ENCODE results near the gene DMD. TPM values are rescaled to one million over a fixed set of nuclear protein-coding genes. Genes with fewer than 3 reads are reported as not detected.
"Not testable (repeated sequence)": the region's sequence is repeated elsewhere in the genome, so short reads cannot be mapped to it uniquely, and the experiment has no call there.

Gene DMD
- total RNA-seq, 1 donor from 2014 or later = 116 TPM

DNA sequence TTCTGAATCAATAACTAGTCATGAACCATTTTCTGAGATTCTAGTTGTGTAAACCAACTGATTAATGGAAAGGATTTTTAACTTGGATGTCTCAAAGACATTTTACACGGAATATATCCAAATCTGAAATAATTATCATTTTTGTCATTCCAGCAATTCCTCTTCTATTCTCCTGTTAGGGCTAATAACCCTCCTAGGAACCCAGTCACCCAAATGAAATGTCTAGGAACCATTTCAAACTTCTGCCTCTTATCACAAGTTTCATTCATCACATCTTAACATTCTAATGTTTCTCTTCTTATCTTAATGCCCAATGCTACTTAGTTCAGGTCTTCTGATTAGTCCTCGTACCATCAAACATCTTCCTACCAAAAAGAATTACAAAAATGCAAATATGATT is 639.8 kb downstream of the DMD start:
- ATAC-seq (no peak), DNase-seq (ENCODE audit: missing footprints) (no peak)
- intact Hi-C loops (cut with DNase I) = no loop called here

- no peak for ATAC-seq
- intact Hi-C loops (cut with DNase I) = no loop called here
- DNase-seq (ENCODE audit: missing footprints) = no peak
Observed at GRCh38 chrX:32562261-32562660, 649.1 kb downstream of the DMD start.

GRCh38 chrX:32545101-32545500 is 666.2 kb downstream of the DMD start:
- ATAC-seq (peak; percentile 72), DNase-seq (ENCODE audit: missing footprints) (no peak)
- intact Hi-C loops (cut with DNase I) = no loop called here

- intact Hi-C loops (cut with DNase I) = no loop called here
- DNase-seq (ENCODE audit: missing footprints) (no peak), ATAC-seq (peak; percentile 28)
Observed at GRCh38 chrX:32538554-32538953, 672.8 kb downstream of the DMD start.

DNA sequence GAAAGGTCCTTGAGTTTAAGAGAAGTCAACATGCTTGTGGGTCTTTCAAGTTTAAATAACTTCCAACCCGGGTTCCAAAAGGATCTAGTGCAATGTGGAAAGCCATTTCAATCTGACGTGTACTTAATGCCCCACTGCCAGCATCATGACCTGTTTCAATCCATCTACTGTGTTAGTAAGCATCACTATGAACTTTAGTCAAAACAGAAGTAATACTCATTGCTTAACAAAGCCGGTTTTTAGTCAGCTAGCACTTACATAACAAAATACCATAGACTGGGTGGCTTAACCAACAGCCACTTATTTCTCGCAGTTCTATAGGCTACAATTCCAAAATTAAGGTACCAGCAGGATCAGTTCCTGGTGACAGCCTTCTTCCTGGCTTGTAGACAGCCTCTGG is 677.5 kb downstream of the DMD start:
- intact Hi-C loops (cut with DNase I) = loop anchor here (5.0 kb wide), 1 partner anchor 803 kb away; no protein-coding TSS in a partner anchor

DNA sequence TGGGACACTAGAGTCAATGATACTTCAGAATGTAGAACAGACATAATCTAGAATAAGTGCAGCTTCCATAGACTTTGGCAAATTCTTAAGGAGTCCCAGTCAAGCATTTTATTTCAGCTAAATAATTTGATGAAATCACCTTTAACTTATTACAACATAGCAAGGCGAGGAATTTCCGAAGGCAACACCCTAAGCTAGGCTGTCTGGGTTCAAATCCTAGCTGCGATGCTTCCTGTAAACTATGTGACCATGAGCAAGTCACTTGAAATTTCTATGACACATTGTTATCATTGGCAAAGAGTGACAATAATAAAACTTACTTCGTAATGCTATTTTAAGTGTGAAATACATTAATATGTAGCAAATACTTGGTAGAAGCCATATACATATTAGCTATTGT is 679.1 kb downstream of the DMD start:
- DNase-seq (ENCODE audit: missing footprints) (no peak), ATAC-seq (no peak)
- intact Hi-C loops (cut with DNase I) = loop anchor here (5.0 kb wide), 1 partner anchor 805 kb away; no protein-coding TSS in a partner anchor

More for the DNA sequence above, 677.5 kb downstream of the DMD start:
- DNase-seq (ENCODE audit: missing footprints) (no peak), ATAC-seq (no peak)

DNA sequence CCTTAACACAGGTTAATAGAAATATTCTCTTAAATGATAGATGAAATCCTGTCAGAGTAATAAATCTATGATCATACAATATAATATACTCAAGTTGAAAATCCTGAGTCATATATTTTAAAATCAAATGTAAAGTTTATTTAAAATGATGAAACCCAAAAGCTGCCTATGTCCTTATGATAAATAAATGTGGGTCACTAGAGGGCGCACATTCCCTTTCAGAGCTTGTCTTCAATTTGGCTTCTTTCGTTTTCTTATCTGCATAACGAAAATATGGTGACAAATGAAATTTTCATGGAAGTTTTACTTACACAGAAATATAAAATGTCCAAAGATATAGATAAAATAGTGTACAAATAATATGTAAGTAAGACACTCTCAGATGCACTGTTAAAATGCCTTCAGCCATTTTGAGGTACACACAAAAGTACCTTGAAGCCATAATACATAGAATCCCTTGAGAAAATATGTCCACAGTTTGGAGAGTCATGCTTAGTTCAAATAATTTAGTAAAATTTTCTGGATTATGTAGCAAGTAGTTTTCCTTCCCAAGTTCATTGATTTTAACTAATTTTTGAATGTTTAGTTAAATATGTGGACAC is 680.4 kb downstream of the DMD start:
- ATAC-seq (no peak), DNase-seq (ENCODE audit: missing footprints) (no peak)
- intact Hi-C loops (cut with DNase I) = loop anchor here (5.0 kb wide), 1 partner anchor 806 kb away; no protein-coding TSS in a partner anchor

DNA sequence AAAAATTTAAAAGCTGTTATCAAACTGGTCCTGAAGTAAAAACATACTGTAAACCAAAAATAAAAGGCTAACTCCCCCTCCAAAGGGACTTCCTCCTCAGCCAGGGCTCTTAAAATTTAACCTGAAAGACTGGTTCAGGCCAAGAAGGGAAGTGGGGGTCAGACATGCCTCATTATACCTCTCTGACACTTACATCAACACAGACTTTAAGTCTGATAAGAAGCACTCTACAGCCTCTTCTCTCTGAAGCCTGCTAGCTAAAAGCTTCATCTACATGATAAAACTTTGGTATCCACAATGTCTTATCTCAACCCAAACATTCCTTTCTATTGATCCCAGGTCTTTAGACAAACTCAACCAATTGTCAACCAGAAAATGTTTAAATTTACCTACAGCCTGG is 682.9 kb downstream of the DMD start:
- DNase-seq (ENCODE audit: missing footprints); intact Hi-C loops (cut with DNase I); ATAC-seq: not testable (repeated sequence)

DNA sequence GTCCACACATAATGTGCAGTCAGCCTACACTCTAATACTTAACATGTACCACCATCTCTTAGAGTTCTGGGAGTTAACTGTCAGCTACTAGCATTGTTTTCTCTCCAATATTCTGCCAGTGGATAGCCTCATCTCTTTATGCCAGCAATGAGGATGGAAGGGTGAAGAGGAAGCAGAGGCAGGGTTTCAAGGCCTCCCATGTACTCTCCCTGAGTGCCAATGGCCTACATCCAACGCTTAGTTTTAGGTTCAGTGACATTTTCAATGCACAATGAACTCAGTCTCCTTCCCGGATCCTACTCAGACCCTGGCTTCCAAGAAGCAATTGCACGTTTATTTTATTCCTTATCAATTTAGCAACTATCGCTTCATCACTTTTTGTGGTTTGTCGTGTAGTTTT is 686.1 kb downstream of the DMD start:
- ATAC-seq (no peak), DNase-seq (ENCODE audit: missing footprints) (no peak)
- intact Hi-C loops (cut with DNase I) = no loop called here

GRCh38 chrX:32524385-32524784 is 687.0 kb downstream of the DMD start:
- DNase-seq (ENCODE audit: missing footprints) (no peak), ATAC-seq (no peak)
- intact Hi-C loops (cut with DNase I) = no loop called here

DNA sequence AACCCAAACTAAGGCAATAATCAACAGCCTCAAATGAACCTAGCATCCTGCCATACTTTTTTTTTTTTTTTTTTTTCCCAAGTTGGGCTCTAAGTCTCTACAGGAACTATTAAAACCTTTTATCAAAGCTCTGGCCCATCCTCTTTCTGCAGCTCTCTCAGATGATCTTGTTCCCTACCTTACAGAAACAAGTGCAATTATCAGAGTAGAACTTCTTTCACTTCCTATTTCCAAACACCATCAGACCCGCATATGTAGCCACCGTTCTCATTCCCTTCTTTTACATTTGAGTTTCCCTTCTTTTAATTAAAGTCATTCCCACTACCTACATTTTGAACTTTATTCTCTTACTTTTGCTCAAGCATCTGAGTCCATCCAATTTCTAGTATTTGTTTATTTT is 690.6 kb downstream of the DMD start:
- intact Hi-C loops (cut with DNase I) = no loop called here
- ATAC-seq = no peak
- no peak for DNase-seq (ENCODE audit: missing footprints)

DNA sequence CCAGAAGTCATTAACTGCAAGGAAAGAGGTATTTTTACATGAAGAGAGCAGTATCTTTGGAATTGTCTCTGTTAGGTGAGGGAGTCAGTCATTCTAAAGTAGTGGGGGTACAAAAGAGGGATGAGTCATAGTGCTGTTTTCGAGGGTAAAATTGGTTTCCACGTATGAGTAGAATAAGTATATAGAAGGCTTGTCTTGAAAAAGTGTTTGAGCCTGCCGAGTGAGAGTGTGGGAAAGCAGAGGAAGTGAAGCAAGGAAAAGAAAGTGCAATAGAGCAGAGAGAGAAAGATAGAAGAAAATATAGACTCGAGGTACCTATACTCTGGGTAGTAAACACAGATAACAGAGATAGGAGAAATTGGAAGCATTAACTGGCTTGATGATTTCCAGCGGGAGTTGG is 696.4 kb downstream of the DMD start:
- intact Hi-C loops (cut with DNase I) = no loop called here

DNA sequence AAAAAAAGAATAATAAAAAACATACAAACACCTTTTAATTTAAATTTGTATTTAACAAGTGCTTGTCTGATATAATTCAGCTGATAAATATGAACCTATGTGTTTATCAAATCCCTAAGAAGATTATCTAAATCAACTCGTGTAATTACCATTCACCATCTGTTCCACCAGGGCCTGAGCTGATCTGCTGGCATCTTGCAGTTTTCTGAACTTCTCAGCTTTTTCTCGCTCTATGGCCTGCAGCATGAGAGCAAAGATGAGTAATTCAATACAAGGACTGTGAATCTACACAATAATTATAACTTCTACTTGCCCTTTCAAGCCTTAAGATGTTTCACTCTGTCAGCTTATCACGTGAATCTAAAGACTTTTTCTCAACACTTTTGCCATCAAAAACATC is 709.7 kb downstream of the DMD start:
- ATAC-seq = no peak
- intact Hi-C loops (cut with DNase I) = no loop called here
- DNase-seq (ENCODE audit: missing footprints) = no peak

More for the DNA sequence above, 696.4 kb downstream of the DMD start:
- ATAC-seq (no peak), DNase-seq (ENCODE audit: missing footprints) (no peak)

DNA sequence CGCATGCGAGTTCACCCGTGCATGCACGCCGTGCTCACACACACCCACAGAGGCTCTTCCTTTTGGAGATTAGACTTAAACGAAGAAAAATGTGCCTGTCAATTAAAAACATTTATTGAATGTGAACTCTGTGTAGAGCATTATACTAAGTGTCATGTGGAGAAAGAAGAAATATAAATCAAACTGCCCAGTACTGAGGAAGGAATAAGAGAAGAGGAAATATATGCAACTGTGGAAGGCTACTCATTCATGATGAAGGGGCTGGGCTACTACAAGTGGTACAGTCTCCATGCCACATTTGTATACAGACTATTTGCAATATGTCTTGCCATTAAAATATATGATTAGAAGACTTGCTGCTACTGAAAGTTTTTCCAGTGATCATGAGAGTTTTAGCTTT is 714.7 kb downstream of the DMD start:
- ATAC-seq = no peak
- intact Hi-C loops (cut with DNase I) = no loop called here
- no peak for DNase-seq (ENCODE audit: missing footprints)

- ATAC-seq = no peak
- DNase-seq (ENCODE audit: missing footprints) = no peak
- intact Hi-C loops (cut with DNase I) = no loop called here
Observed at GRCh38 chrX:32495855-32496254, 715.5 kb downstream of the DMD start.

- no peak for DNase-seq (ENCODE audit: missing footprints)
- intact Hi-C loops (cut with DNase I) = no loop called here
- no peak for ATAC-seq
Observed at GRCh38 chrX:32489125-32489524, 722.2 kb downstream of the DMD start.

DNA sequence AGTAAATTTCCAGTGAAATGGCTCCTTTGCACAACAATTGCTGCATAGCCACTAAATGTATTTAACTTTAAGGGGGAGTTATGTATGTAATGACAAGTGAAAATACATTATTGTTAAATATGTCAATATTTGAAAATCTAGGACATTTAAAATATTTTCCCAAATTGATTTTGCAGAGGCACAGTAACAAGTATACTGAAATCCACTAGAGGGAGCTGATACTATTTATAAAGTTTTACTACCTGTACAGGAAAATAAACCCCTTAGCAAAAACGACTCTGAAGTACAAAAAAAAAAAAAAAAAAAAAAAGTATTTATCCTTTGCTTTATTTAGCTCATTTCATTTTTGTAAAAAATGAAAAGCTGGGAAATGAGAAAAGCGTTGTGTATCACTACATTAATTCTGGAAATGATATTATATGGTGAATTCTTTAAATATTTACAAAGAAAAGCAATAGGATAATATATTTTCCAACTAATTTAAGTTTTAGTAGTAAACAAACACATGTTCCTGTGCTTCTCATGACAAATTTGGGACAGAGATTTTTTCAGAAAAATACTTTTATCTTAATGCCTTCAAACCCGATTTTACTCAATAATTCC is 727.7 kb downstream of the DMD start:
- intact Hi-C loops (cut with DNase I) = no loop called here
- no peak for DNase-seq (ENCODE audit: missing footprints)
- no peak for ATAC-seq

- intact Hi-C loops (cut with DNase I) = no loop called here
- no peak for DNase-seq (ENCODE audit: missing footprints)
- ATAC-seq = no peak
Observed at GRCh38 chrX:32480019-32480418, 731.3 kb downstream of the DMD start.

GRCh38 chrX:32472364-32472763 is 739.0 kb downstream of the DMD start:
- no peak for ATAC-seq
- DNase-seq (ENCODE audit: missing footprints) = no peak
- intact Hi-C loops (cut with DNase I) = no loop called here

GRCh38 chrX:32455704-32456103 is 755.6 kb downstream of the DMD start:
- intact Hi-C loops (cut with DNase I) = no loop called here
- DNase-seq (ENCODE audit: missing footprints) = no peak
- ATAC-seq = no peak
